ENCODE measurements around the gene C2orf15.

GRCh38 chr2:99198103-99198841 lies 56.8 kb downstream of the C2orf15 start:
- no peak for TF ChIP-seq EZH2 (IDR thresholded peaks at IDR 0.05)
- no peak for TF ChIP-seq POLR2AphosphoS5 (IDR thresholded peaks at IDR 0.05; ENCODE audit: borderline replicate concordance, low read depth, low read length)

Data from SK-N-MC (cell line).